ENCODE data around the gene CCDC47. TPM values are rescaled to one million over a fixed set of nuclear protein-coding genes. Genes with fewer than 3 reads are reported as not detected.

Gene CCDC47
- total RNA-seq, 1 experiment from 2014 or later: 70.9 TPM

DNA sequence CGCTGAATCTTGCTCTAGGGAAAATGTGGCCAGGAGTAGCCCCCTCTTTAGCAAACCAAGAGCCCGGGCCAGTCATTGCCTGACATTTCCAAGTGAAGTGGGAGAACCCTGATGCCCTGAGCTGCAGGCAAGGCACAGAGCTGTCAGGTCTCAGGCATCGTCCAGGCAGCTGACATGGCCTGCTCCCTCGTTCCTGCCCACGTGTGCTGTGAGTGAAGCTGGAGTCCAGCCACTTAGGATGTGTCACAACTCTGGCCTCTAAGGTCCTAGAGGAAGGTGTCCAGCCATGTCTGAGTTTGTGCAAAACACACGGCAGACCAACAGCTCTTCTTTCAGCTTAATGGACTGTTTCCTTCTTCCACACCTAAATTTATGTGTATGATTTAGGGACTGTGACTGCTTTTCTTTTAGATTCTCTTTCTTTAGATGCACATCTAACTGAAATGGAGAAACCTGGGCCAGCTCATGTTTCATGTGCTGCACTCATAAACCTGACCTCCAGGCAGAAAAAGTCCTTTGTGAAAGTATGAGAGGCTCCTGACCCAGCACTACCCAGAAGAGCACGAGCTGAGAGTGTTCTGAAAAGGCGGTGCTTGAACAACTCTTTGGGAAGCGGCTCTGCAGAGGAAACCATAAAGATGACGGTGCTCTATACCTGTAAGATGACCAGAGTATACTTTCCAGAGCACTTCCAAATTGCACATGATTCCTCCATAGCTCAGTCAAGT is 58.7 kb downstream of the CCDC47 start (continued):
- TF ChIP-seq, protein P1, sequence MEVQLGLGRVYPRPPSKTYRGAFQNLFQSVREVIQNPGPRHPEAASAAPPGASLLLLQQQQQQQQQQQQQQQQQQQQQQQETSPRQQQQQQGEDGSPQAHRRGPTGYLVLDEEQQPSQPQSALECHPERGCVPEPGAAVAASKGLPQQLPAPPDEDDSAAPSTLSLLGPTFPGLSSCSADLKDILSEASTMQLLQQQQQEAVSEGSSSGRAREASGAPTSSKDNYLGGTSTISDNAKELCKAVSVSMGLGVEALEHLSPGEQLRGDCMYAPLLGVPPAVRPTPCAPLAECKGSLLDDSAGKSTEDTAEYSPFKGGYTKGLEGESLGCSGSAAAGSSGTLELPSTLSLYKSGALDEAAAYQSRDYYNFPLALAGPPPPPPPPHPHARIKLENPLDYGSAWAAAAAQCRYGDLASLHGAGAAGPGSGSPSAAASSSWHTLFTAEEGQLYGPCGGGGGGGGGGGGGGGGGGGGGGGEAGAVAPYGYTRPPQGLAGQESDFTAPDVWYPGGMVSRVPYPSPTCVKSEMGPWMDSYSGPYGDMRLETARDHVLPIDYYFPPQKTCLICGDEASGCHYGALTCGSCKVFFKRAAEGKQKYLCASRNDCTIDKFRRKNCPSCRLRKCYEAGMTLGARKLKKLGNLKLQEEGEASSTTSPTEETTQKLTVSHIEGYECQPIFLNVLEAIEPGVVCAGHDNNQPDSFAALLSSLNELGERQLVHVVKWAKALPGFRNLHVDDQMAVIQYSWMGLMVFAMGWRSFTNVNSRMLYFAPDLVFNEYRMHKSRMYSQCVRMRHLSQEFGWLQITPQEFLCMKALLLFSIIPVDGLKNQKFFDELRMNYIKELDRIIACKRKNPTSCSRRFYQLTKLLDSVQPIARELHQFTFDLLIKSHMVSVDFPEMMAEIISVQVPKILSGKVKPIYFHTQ (CRISPR knock-in tag; IDR thresholded peaks at IDR 0.05): no peak
- TF ChIP-seq FOXP1 (CRISPR knock-in tag; IDR thresholded peaks at IDR 0.05; ENCODE audit: borderline replicate concordance): no peak
- TF ChIP-seq ZBTB21 (CRISPR knock-in tag; IDR thresholded peaks at IDR 0.05; ENCODE audit: borderline replicate concordance): no peak
- TF ChIP-seq ZNF263 (CRISPR knock-in tag; IDR thresholded peaks at IDR 0.05; ENCODE audit: low read depth): no peak
- no peak for TF ChIP-seq ZNF121 (CRISPR knock-in tag; IDR thresholded peaks at IDR 0.05)
- no peak for TF ChIP-seq SP1 (CRISPR knock-in tag; conservative IDR thresholded peaks at IDR 0.05)
- no peak for TF ChIP-seq ATF1 (CRISPR knock-in tag; IDR thresholded peaks at IDR 0.05)
- no peak for TF ChIP-seq NR1H2 (CRISPR knock-in tag; IDR thresholded peaks at IDR 0.05)
- TF ChIP-seq ZNF396 (CRISPR knock-in tag; IDR thresholded peaks at IDR 0.05; ENCODE audit: borderline replicate concordance): no peak
- no peak for TF ChIP-seq GRHL2 (CRISPR knock-in tag; IDR thresholded peaks at IDR 0.05; ENCODE audit: insufficient replicate concordance, severe bottlenecking)

GRCh38 chr17:63709110-63709509 is 64.3 kb downstream of the CCDC47 start:
- ChIA-PET CTCF (interaction anchor here (1.0 to 2.9 kb wide), 3 partner anchors 9 to 283 kb away, joined by 4 to 15 read pairs (median 8); partner anchors contain the start of gene LIMD2), POLR2A (no interaction called here)
- no peak overlapping the region for H3K27ac Mint-ChIP-seq
- ATAC-seq: no peak
- H3K36me3 Mint-ChIP-seq: peaks cover 33% of the 10 kb centered on the region
- DNase-seq (ENCODE audit: low spot score): no peak
- H3K9me3 Mint-ChIP-seq: no peaks in the 10 kb centered on the region
- H3K4me3 Mint-ChIP-seq: no peak overlapping the region
- no peaks in the 10 kb centered on the region for H3K27me3 Mint-ChIP-seq (ENCODE audit: low read depth)
- no peak for TF ChIP-seq ZNF425 (CRISPR knock-in tag; conservative IDR thresholded peaks at IDR 0.05)
- TF ChIP-seq, protein P2, sequence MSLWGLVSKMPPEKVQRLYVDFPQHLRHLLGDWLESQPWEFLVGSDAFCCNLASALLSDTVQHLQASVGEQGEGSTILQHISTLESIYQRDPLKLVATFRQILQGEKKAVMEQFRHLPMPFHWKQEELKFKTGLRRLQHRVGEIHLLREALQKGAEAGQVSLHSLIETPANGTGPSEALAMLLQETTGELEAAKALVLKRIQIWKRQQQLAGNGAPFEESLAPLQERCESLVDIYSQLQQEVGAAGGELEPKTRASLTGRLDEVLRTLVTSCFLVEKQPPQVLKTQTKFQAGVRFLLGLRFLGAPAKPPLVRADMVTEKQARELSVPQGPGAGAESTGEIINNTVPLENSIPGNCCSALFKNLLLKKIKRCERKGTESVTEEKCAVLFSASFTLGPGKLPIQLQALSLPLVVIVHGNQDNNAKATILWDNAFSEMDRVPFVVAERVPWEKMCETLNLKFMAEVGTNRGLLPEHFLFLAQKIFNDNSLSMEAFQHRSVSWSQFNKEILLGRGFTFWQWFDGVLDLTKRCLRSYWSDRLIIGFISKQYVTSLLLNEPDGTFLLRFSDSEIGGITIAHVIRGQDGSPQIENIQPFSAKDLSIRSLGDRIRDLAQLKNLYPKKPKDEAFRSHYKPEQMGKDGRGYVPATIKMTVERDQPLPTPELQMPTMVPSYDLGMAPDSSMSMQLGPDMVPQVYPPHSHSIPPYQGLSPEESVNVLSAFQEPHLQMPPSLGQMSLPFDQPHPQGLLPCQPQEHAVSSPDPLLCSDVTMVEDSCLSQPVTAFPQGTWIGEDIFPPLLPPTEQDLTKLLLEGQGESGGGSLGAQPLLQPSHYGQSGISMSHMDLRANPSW (CRISPR knock-in tag; conservative IDR thresholded peaks at IDR 0.05; ENCODE audit: low read depth): no peak
- TF ChIP-seq ZNF512 (CRISPR knock-in tag; IDR thresholded peaks at IDR 0.05; ENCODE audit: borderline replicate concordance): no peak
- no peak for TF ChIP-seq EMX1 (CRISPR knock-in tag; IDR thresholded peaks at IDR 0.05)
- TF ChIP-seq SMAD4 (CRISPR knock-in tag; IDR thresholded peaks at IDR 0.05): no peak
- no peak for TF ChIP-seq ZNF232 (CRISPR knock-in tag; IDR thresholded peaks at IDR 0.05)
- H3K4me1 Mint-ChIP-seq: no peaks in the 10 kb centered on the region
